HG02798 (cell line): ENCODE measurements around the gene ERC2.

Source experiments
- ATAC-seq: cut with Tn5 transposase; IDR thresholded peaks from one replicate; pipeline ENCODE4 v1.9.1; 2021; ENCODE audit warnings: mild to moderate bottlenecking; ENCODE audit not compliant: unreplicated experiment, poor library complexity

The ERC2 gene

DNA sequence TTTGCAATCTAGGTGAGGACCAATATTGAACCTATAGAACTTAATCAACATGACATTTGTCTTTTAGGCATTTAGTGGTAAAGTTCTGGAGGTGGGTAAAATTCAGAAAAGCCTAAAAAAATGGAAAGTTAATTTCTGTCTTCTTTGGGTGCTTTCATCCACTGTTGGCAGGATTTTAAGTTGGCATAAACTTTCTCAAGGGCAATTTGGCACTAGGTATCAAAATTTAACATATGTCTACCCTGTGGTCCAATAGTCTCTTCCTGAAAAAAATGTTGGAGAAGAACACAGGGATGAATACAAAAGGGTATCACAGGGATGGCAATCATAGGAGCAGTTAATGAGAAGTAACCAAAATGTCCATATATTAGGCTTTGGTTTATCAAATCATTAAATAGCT, 754.2 kb downstream of the ERC2 start:
- no peak for ATAC-seq

- ATAC-seq, result no peak
These were observed 756.6 kb downstream of the ERC2 start for GRCh38 chr3:55711646-55712045.

DNA sequence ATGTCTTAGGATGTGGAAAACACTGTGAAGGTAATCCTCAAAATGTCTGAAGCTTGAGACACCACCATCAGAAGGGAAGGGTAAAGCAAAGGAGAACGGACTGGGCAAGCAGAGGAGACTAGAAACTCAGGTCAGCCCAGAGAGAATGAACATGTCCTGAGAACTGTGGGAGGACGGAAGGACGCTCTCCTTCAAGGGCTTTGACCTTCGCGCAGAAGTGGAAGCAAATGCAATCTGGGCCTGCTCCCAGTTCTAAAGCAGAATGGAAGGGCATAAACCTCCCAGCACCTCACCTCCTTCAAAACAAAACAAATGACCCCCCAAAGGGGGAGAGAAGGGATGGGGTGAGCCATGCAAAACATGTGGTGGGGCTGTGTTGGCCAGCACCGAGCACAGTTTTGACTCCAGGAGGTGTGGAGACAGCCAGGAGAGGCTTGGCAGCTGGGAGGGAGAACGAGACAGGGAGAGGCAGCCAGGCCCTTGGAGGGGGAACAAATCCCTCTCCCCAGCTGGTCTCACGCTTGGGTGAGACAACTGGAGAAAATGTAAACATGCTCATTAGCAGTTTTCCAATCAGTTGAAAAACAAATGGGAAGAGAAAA, 758.8 kb downstream of the ERC2 start:
- ATAC-seq, result no peak

DNA sequence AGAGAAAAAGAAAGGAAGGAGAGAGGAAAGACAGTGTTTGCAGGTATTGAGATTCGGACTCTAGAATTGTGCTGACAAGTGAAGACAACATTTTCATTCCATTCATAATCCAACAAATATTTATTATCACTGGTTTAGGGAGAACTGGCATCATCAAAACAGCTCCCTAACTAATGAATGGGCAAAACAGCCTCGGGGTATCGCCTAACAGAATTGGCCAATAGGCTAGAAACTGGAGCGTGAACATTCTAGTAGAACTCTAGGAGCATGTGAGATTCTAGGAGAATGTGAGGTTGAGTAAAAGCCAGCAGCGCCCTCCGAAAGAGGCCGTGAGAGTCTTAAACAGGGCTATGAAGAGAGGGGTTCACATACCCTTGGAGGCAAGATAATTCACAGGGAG, 759.3 kb downstream of the ERC2 start:
- ATAC-seq, result no peak

DNA sequence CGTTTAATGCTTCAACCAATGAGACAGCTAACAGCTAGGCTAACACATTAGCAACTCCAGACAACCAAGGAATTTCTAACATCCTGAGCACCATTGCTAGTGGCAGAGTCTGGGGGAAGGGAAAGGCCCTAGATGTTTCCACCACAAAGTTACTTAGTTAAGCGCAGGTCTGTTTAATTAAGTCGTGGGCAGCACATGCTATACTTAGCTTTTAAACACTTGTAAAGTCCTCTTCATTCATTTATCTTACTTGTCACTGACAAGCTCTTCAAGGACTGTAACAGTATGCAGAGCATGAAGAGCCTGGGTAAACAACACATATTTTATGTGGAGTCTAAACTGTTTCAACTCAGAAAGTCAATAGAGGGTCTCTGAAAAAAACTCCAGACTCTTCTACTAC, 760.0 kb downstream of the ERC2 start:
- ATAC-seq, result no peak

GRCh38 chr3:55704521-55704920, 763.7 kb downstream of the ERC2 start:
- ATAC-seq, result no peak

- no peak for ATAC-seq
These were observed 765.4 kb downstream of the ERC2 start for GRCh38 chr3:55702822-55703221.

- no peak for ATAC-seq
These were observed 766.3 kb downstream of the ERC2 start for GRCh38 chr3:55701997-55702396.

- ATAC-seq, result no peak
These were observed 769.4 kb downstream of the ERC2 start for GRCh38 chr3:55698831-55699230.

DNA sequence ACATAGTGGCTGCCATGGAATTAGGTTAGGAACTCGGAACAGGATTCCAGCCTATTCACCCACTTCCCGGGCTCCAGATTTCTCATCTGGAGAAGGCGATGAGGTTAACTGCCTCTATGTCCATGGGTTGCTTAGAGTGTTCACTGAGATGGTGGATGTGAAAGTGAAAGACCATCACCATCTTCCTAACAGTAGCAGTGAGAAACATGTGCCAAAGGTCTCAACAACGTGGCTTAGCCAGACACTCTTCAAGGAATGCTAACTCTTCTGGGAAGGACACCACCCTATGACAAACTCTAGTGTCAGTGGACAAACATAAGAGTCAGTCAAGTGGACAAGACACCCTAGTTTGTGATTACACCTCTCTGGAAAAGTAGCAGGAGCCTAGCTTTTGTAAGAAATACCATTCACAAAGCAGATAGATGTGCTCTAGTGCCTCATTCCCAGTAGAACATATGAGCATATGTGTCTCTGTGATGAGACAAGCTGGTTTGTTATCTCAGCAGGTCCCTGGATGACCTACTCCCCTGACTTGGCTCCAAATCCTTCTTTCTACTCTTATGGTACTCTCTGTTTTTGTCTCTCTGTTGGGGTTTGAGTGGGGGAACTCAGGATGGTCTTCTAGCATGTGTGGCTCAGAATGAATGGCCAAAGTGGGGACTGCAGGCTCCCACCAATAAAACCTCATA, 770.9 kb downstream of the ERC2 start:
- ATAC-seq, result no peak

DNA sequence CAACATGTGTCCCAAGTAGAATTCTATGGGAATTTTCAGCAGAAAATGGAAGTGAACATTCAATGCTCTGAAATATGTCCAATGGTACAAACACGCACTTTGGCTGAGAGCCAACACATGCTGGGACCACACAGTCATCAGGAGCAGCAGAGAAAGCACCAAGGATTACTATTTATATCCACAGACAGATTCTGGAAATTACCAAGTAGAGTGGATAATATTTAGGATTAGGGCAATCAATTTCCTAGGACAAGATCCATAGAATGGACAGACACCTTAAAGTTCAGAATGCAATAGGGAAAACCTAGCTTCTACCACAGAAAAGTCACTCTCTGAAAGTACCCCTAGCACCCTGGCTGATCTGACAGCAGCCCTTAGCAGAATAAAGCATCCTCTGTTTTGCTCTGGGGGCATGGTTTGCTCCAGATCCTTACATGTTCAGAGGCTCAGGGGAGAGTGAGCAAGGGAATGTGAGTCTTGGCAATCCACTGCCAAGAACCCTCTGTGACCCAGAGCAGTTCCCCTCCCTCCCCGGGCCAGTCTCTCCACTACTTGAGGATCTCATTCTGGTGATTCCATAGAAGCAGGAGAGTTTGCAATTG, 775.2 kb downstream of the ERC2 start:
- no peak for ATAC-seq

DNA sequence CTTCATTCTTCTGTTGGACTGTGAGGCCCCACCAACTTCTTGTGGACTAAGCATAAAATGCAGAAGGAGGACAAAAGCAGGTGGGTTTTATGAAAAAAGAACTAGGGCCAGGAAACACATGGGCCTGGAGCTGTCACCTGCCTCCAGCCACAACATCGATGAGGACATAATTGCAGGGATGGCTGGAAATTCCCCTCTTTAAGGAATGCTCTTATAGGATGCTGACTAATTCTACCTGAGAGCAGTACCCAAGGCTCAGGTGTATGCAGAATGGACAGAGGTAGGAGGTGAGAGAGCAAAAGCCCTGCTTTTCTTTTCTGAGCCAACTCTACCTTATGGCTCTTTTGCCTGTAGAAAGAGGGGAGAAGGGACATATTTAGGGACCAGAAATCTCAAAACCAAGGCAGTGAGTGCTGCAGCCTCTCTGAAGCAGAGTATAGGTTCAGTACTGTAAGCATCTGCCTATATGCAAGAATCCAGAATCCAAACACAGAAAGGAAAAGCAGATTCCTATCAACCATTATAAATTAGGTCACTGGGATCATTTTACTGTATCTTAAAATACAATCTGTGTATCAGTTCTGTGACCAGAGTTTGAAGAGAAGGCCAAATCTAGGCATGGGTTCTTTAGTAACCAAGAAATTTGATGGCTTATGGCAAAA, 775.8 kb downstream of the ERC2 start:
- ATAC-seq, result no peak

DNA sequence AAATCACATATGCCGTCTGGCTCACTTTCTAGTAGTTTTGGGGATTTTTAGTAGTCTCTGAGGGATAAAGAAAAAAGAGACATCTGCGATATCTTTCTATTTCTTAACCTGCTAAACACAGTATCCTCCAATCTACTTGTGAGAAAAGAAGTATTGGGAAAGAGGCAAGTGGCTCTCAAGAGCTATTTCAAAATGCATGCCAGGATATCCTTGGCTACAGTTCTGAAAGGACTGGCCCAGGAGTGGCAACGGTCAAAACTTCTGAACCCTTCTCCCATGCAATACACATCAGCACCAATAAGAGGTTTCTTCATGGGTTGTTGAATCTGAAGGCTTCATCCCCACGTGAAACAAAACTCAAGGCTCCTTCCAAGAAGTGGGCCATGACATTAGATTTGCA, 777.1 kb downstream of the ERC2 start:
- no peak for ATAC-seq

DNA sequence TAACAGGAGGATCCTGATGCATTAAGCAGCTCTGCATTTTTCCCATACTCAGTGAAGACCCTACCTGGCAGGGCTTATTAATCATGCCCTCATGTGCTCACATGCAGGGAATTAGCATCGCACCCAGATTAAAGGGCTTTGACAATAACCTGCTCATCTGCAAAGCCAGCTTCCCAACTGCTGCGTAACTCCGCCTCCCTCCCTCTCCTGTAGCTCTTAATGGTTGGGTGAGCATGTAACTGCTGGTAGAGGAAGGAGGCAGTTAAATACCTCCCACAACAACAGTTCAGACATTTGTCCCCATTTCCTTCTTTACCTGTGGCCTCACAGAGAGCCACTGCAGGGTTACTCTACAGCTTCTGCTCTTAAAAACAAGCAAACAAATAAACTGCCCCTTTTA, 777.5 kb downstream of the ERC2 start:
- ATAC-seq, result peak; percentile 63

GRCh38 chr3:55690177-55690576, 778.1 kb downstream of the ERC2 start:
- ATAC-seq, result no peak

- no peak for ATAC-seq
These were observed 780.1 kb downstream of the ERC2 start for GRCh38 chr3:55688154-55688553.

- ATAC-seq, result no peak
These were observed 780.7 kb downstream of the ERC2 start for GRCh38 chr3:55687526-55687925.

DNA sequence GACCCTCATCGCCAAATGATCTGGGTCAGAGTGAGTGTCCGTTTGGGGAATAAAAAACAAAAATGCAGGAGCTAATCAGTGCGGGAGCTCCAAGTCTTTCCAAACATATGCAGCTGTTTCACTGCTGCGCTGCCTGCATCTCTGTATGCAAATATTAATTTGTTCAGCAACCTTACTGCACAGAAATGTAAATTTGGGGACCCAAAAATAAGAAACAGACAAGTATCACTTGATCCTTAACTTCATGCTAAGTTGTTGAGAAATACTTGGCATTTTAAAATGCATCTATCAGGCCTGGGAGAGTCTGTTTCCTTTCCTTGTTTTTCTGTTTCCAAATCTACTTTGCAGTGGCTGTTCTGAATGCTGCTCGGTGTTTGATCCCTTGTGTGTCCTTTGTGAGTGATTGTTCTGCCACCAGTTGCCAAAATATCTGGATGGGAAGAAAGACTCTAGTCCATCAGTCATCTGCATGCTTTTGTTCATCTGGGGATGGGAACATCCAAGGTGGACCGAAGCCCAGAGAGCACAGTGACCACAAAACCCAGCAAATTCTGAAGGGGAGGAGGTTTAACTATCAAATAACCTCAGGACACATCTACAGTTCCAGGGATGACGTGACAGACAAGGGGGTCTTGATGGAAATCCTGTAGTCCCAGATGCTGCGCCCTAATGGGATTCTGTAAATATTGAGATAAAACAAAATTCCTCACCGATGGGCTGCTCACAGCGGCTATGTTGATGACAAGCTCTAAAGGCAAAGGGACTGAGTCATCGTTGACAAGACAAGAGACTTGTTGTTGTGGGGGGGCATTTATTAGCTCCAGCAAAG, 781.6 kb downstream of the ERC2 start:
- ATAC-seq, result no peak

GRCh38 chr3:55683666-55684270, 784.5 kb downstream of the ERC2 start:
- ATAC-seq, result no peak

DNA sequence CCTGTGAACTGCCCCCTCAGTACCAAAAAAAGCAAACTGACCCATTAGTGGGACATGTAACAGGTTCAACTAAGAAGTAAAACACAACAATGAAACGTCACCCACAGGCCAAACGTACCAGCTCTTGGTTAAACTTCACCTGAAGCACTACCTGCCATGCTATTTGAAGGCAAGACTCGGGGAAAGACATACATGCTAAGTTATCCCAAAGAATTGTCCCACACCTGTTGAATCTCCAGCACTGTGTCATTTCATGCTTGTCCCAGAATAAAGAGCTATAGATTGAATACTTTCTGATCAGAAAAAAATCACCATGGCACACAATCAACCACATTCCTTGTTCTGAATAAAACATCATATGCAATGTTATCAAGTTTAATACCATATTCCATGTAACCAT, 785.8 kb downstream of the ERC2 start:
- no peak for ATAC-seq
